GM21529 (cell line): ENCODE data around the gene COPB2.

Source experiments
- ATAC-seq: cut with Tn5 transposase; IDR thresholded peaks from one replicate; pipeline ENCODE4 v1.9.1; 2021; ENCODE audit not compliant: unreplicated experiment

The COPB2 gene

GRCh38 chr3:139309880-139310279, 79.6 kb downstream of the COPB2 start:
- no peak for ATAC-seq

- ATAC-seq, result no peak
Observed at GRCh38 chr3:139309061-139309591, 80.3 kb downstream of the COPB2 start.

GRCh38 chr3:139308560-139308959, 80.9 kb downstream of the COPB2 start:
- ATAC-seq, result no peak

DNA sequence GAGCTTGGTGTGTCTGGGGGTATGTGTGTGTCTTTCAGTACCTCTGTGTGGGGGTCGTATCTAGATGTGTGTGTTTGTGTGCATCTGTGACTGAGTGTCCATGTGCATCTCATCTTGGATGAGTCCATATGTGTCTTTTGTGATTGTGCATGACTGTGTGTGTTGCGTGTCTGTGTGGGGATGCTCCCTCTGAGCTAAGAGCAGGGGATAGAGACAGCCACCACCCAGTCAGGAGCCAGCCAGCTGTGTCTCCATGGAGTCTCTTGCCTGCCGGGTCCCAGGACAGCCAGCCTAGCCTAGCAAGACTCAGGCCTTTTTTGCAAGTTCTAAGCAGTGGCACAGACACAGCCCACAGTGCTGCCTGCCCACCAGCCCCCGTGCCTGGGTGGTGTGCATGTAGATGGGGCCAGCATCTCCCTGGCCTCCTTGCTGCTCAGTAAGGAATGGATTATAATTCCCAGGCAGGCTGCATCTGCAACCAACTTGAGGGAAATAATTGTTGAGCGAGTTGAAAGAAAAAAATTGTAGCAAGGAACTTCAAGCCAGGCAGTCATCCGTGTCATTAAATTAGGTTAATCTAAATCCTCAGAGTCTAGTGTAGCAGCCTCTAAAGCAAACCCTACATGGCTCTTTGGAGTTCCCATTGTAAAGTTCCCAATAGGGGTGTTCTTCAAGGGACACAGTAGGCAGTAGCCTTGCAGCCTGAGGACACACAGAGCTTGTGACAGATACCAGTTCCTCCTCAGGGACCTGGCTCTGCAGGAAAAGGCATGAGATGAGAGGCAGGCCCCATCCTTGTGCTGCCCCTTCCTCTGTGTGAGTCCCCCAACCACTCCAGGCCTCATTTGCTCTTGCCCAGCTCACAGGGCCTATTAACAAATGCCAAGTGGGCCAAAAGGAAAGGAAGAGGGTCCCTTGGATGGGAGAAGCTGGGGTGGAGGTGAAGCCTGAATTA, 81.6 kb downstream of the COPB2 start:
- no peak for ATAC-seq
